ENCODE data around the gene GRID1.

- TF ChIP-seq CTCF (conservative IDR thresholded peaks at IDR 0.05; ENCODE audit: low read depth, low read length) (no peak), EZH2 (IDR thresholded peaks at IDR 0.05; ENCODE audit: low read length, unreplicated experiment) (no peak)
These were observed 109.8 kb downstream of the GRID1 start for GRCh38 chr10:86256690-86257315.

Measured in PC-3 (cell line).